Thoracic aorta endothelial cell (primary cell): Measurements from ENCODE around the gene ST8SIA5. TPM values are rescaled to one million over a fixed set of nuclear protein-coding genes. Genes with fewer than 3 reads are reported as not detected.

Experiments
- small RNA-seq: library from RNA; depleted of rRNA; stranded (forward); fragments of <200 nt; gene quantifications from one replicate; pipeline ENCODE3, GENCODE V24; 2012
- total RNA-seq: library from RNA; depleted of rRNA; stranded (reverse); fragments of >200 nt; gene quantifications from 2 replicates; pipeline ENCODE4 v1.2.3, GENCODE V29; 2012

Gene ST8SIA5
- total RNA-seq, result 0.13 and 0.14 TPM in 2 replicates

GRCh38 chr18:46756559-46757201 lies at the start of gene ST8SIA5:
ST8SIA5 (minus strand) TSS chr18:46757053; CDS start chr18:46756508, 545 bp downstream.

DNA sequence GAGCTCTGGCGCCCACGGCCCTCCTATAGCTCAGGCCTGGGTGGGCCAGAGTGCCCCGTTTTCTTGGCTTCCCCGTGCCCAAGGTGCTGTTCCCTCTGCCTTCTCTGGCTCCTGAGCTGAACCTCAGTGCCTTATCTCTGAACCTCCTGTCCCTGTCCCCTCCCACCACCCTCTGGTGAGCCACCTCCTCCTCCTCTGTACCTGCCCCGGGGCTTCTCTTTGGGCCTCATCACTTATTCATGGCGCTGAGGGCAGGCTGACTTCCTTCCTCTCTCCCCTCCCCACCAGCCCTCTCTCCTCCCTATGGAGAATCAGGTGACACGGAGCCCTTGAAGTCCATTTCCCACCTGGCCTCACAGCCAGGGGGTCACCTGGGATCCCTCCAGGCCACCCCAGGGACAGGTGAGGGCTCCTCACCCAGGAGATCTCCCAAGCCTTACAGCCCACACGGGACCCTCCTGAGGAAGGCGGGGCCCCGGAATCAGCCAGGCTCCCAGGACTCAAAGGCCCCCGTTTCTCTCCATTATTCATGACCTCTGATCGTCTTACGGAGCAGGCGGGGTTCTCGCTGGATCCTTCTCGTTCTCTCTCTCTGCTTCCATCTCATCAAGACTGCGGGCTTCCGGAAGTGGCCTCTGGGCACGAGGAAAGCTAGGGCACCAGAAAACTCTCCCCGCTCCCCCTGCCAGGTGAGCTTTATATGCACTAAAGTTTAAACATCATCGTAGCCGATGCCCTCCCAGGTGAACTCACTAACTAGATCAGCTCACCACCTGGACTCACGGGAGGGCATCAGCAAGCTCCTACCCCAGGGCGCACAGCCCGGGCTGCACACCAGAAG lies 99.5 kb downstream of the ST8SIA5 start, which contains the start of gene LOXHD1:
LOXHD1 (minus strand) TSS at position 106 of the 841 bp plus-strand sequence. CDS start 187 bp downstream, outside the sequence.

Small RNA genes lying within 50 kb of the gene (small RNA-seq; reads per million reads assigned to genes)
- gene AC090311.1, result not detected

Other genes starting within 250 kb of the ST8SIA5 start
- not detected in 2 replicates for gene LOXHD1, start 99.8 kb downstream of the ST8SIA5 start, total RNA-seq
- gene PIAS2, start 160.5 kb upstream of the ST8SIA5 start, total RNA-seq, result 34.3 and 36.9 TPM in 2 replicates
- gene KATNAL2, start 160.5 kb upstream of the ST8SIA5 start, total RNA-seq, result 1.2 and 3.0 TPM in 2 replicates